Endothelial cell of umbilical vein (primary cell): ENCODE measurements around the gene ZIM2.

ENCODE experiments used
- MAX ChIP-seq: IDR thresholded peaks from 2 replicates; pipeline ENCODE4 v1.6.1; 2011; ENCODE audit not compliant: insufficient read depth, insufficient read length
- POLR2AphosphoS5 ChIP-seq: IDR thresholded peaks from 2 replicates; pipeline ENCODE4 v1.6.1; 2012; ENCODE audit warnings: low read depth, mild to moderate bottlenecking, control low read depth, low read length, moderate library complexity; ENCODE audit not compliant: insufficient read depth

GRCh38 chr19:56875717-56876116, 35.2 kb upstream of the ZIM2 start:
- TF ChIP-seq POLR2AphosphoS5, result no peak
- no peak for TF ChIP-seq MAX
